GM12874 (cell line): ENCODE data around the gene C1QTNF9.

ENCODE experiments used
- CTCF ChIP-seq: IDR thresholded peaks from 2 replicates; pipeline ENCODE4 v1.5.1; 2011; ENCODE audit warnings: low read depth, mild to moderate bottlenecking, control low read depth, low read length, moderate library complexity; ENCODE audit not compliant: insufficient read depth

The C1QTNF9 gene

GRCh38 chr13:24365191-24365590 lies 55.8 kb downstream of the C1QTNF9 start:
- TF ChIP-seq CTCF = no peak
